ENCODE measurements around the gene ZNF385A. TPM values are rescaled to one million over a fixed set of nuclear protein-coding genes. Genes with fewer than 3 reads are reported as not detected.

Gene ZNF385A
- total RNA-seq, 2 experiments from 2014 or later = 0.32 to 2.9 TPM

DNA sequence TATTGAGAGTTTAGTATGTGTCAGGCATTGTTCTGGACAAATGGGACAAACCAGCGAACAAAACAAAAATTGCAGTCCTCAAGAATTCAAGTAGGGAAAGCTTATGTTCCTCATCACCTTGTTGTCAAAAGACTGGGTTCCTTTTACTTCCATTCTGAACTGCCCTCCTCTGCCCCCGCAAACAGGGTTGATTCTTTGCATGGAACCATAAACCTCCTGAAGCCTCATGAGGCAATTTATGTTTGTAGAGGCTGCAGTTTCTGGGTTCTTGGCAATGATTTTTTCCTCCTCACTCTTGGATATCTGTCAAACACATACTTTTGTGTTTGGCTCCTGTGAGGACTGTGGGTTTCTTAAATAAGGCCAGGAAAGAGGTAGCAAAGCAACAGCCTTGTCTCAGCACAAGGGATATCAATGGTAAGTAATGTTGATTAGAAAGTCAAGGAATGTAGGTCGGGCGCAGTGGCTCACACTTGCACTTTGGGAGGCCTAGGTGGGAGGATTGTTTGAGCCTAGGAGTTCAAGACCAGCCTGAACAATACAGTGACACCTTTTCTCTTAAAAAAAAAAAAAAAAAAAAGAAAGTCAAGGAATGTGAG is 45.7 kb downstream of the ZNF385A start:
- H3K4me1 ChIP-seq (ENCODE audit: insufficient read depth, low read length, poor library complexity, severe bottlenecking) = peaks cover 13% of the 10 kb centered on the region
- no peak overlapping the region for H3K4me2 ChIP-seq (ENCODE audit: low read length)
- H2AFZ ChIP-seq (ENCODE audit: low read length) = no peak overlapping the region
- ChIA-PET CTCF (ENCODE audit: unreplicated experiment) (no interaction called here), POLR2A (no interaction called here)
- TF ChIP-seq EZH2phosphoT487 (IDR thresholded peaks at IDR 0.05; ENCODE audit: borderline replicate concordance, low read depth, low read length) = no peak
- TF ChIP-seq, protein P1, sequence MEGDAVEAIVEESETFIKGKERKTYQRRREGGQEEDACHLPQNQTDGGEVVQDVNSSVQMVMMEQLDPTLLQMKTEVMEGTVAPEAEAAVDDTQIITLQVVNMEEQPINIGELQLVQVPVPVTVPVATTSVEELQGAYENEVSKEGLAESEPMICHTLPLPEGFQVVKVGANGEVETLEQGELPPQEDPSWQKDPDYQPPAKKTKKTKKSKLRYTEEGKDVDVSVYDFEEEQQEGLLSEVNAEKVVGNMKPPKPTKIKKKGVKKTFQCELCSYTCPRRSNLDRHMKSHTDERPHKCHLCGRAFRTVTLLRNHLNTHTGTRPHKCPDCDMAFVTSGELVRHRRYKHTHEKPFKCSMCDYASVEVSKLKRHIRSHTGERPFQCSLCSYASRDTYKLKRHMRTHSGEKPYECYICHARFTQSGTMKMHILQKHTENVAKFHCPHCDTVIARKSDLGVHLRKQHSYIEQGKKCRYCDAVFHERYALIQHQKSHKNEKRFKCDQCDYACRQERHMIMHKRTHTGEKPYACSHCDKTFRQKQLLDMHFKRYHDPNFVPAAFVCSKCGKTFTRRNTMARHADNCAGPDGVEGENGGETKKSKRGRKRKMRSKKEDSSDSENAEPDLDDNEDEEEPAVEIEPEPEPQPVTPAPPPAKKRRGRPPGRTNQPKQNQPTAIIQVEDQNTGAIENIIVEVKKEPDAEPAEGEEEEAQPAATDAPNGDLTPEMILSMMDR (conservative IDR thresholded peaks at IDR 0.05; ENCODE audit: low read length) = no peak
- H3K4me3 ChIP-seq (ENCODE audit: low read depth, low read length, poor library complexity, severe bottlenecking) = no peak overlapping the region
- 0 out of 2 replicates have a peak, but pooled peaks cover 12% of the 10 kb centered on the region for H4K20me1 ChIP-seq (ENCODE audit: insufficient read depth, low read length)
- no peak for DNase-seq (ENCODE audit: low spot score)
- H3K36me3 ChIP-seq (ENCODE audit: insufficient read depth, low read length) = peaks cover 44% of the 10 kb centered on the region
- no peaks in the 10 kb centered on the region for H3K9me3 ChIP-seq (ENCODE audit: low read length)
- H3K79me2 ChIP-seq (ENCODE audit: insufficient read depth, low read depth, low read length) = no peaks in the 10 kb centered on the region
- intact Hi-C loops (cut with micrococcal nuclease; ENCODE audit: unreplicated experiment) = no loop called here
- no peak overlapping the region for H3K27ac ChIP-seq (ENCODE audit: low read depth, low read length, poor library complexity, severe bottlenecking)
- no peaks in the 10 kb centered on the region for H3K9me2 ChIP-seq (ENCODE audit: insufficient read depth, low read length)
- no TSS peak for BruUV-seq (replicated peaks)

- Histone ChIP-seq H2AFZ (ENCODE audit: low read length) (no peak overlapping the region), H4K20me1 (ENCODE audit: insufficient read depth, low read length) (0 out of 2 replicates have a peak, but pooled peaks cover 12% of the 10 kb centered on the region), H3K4me1 (ENCODE audit: insufficient read depth, low read length, poor library complexity, severe bottlenecking) (peaks cover 13% of the 10 kb centered on the region), H3K4me3 (ENCODE audit: low read depth, low read length, poor library complexity, severe bottlenecking) (no peak overlapping the region), H3K36me3 (ENCODE audit: insufficient read depth, low read length) (peaks cover 36% of the 10 kb centered on the region), H3K4me2 (ENCODE audit: low read length) (no peak overlapping the region), H3K9me3 (ENCODE audit: low read length) (no peaks in the 10 kb centered on the region), H3K27ac (ENCODE audit: low read depth, low read length, poor library complexity, severe bottlenecking) (no peak overlapping the region), H3K79me2 (ENCODE audit: insufficient read depth, low read depth, low read length) (0 out of 2 replicates have a peak, but pooled peaks cover 4% of the 10 kb centered on the region), H3K9me2 (ENCODE audit: insufficient read depth, low read length) (no peaks in the 10 kb centered on the region)
- BruUV-seq (replicated peaks) = no TSS peak
- POLR2A ChIA-PET = interaction anchor here (0.8 kb wide), 2 partner anchors 11 to 42 kb away, joined by 4 to 8 read pairs; no protein-coding TSS in a partner anchor
- DNase-seq (ENCODE audit: low spot score) = no peak
- intact Hi-C loops (cut with micrococcal nuclease; ENCODE audit: unreplicated experiment) = no loop called here
- CTCF ChIA-PET (ENCODE audit: unreplicated experiment) = interaction anchor here (1.0 kb wide), 1 partner anchor 13 kb away, joined by 3 read pairs; the partner anchor contains the start of gene COPZ1
- TF ChIP-seq EZH2phosphoT487 (IDR thresholded peaks at IDR 0.05; ENCODE audit: borderline replicate concordance, low read depth, low read length) = no peak
- TF ChIP-seq, protein P1 (conservative IDR thresholded peaks at IDR 0.05; ENCODE audit: low read length) = no peak
These were observed 46.5 kb downstream of the ZNF385A start for GRCh38 chr12:54337854-54338650.

All from OCI-LY7 (cell line).